Left hindlimb (tissue), 1 donor: ENCODE data around the gene ARMC9.
"Not testable (repeated sequence)": the region's sequence is repeated elsewhere in the genome, so short reads cannot be mapped to it uniquely, and the experiment has no call there.

Source experiments
- DNase-seq: peaks from one replicate; pipeline ENCODE4 v3.0.0-alpha.2; 2018

ARMC9 gene

GRCh38 chr2:231387904-231388724 lies 189.7 kb downstream of the ARMC9 start:
- DNase-seq, result peak; percentile 85

DNA sequence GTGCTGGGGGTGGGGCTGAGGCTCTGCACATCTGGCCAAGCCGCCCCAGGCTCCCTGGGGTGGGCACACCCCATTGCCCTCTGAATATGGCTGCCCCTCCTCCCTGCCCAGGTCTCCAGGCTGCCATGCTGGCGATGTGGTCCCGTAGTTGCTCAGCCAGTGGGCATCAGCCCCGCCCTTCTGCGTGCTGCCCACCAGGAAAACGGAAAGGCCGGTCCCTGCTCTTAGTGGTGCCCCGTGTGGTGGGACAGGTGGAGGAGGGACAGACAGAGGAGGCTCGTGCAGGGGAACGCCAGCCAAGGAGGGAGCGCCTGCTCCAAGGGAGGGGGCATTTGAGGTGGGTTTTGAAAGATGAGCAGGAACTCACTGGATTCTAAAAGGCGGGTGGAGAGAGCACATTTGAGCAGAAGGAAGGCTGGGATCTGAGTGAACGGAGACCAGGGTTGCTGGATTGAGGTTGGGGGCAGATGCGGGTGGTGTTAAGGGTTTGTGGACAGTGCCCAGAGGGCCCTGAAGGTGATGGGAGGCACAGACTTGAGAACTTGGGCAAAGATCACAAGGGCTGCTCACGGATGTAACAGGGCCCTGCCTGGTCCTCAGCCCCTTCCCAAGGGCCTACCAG lies 190.4 kb downstream of the ARMC9 start:
- DNase-seq, result no peak

DNA sequence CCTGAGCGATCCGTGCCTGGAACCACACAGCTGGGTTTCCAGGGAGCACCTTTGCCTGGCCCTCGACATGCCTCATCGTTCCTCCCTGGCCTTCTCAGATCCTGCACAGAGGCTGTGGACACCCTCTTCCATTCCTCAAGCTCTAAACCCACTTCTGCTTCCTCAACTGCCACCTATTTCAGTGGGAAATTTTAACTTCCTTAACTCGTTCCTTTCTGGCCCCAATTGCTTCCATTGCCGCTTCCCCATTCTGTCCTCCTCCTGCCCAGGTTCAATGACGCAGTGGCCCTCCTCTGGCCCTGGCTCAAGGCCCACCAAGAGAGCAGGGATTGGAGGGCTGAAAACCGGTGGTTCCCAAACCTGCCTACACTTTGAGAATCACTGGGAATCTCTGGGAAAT lies 192.2 kb downstream of the ARMC9 start:
- DNase-seq, result no peak

- DNase-seq, result no peak
Measured at GRCh38 chr2:231391981-231392380, 193.6 kb downstream of the ARMC9 start.

DNA sequence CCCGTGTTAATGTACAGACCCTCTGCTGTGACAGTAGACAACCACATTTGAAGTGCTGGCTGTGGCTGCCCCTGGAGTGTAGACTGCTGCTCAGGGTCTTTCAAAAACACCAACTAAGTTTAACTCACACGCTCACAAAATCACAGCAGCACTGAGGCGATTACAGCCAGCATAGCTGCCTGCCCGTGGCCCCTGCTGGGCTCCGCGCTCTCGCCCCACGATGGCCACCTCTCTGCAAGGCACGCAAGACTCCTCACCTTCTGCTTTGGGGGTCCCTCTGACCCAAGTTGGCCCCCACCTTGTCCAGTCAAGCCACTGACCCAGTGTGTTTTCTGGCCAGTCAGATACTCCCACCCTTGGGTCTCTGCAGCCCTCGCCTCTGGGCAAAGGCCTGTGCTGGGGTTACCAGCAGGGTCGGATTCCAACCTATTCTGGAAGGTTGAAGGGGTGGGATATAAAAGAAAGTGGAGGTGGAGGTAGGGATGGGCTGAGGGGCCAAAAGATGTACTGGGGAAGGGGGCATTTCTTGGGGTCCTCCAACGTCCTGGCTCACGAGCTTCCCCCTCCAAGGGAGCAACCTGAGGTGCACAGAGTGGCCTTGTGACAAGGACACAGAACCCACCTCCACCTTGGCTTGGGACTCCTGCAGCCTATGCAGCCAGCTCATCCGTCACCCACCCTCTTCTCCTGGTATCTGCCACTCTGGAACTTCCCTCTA lies 194.2 kb downstream of the ARMC9 start:
- peak; percentile 25 for DNase-seq

DNA sequence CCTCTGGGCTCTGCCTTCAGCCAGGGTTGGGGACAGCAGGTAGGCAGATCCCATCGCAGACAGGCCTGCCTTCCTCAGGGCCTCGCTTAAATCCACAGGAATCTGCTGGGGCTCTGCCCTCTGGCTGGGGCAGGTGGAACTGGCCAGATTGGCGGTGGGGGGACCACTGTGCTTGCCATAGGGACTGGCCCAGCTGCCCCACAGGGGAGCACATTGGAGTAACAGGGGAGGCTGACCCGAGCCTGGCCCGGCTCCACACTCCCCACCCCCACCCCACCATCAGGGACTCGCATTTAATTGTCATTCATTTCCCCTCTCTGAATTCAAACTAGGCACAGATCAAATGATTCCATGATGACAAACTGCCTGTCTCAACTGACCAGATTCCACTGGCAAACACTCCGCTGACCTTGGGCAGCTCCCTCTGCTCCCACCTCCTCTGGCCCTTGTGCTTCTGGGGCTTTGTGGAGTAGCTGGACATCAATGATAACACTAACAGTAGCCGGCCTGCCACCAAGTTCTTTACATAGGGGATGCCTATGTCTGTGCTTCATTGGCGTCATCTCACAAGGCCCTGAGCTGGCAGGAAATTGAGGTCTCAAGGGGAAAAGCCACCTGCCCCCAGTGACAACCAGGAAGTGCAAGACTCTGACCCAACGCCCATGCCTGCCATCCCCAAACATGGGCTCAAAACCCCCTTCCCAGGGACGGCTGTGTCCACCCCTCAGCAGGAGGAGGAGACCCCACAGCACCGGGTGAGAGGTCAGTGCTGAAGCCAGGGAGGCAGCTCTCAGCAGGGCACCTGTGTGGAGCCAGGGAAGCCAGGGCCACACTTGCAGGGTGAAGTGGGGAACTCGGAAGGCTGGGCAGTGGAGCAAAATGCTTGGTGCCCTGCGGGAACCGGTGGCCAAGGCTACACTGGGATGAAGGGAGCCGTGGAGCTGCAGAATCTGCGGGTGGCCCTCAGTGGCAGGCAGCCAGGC lies 195.0 kb downstream of the ARMC9 start:
- DNase-seq, result peak; percentile 23

GRCh38 chr2:231394211-231395141 lies 196.0 kb downstream of the ARMC9 start:
- peak; percentile 37 for DNase-seq

- DNase-seq, result peak; percentile 51
Measured at GRCh38 chr2:231395188-231396057, 197.0 kb downstream of the ARMC9 start, which contains the start of gene B3GNT7. Gene B3GNT7 (plus strand): TSS chr2:231395710. CDS start chr2:231395804, 94 bp downstream.

GRCh38 chr2:231396058-231396821 lies 197.8 kb downstream of the ARMC9 start:
- DNase-seq, result peak; percentile 35

GRCh38 chr2:231397011-231397927 lies 198.8 kb downstream of the ARMC9 start:
- peak; percentile 26 for DNase-seq

DNA sequence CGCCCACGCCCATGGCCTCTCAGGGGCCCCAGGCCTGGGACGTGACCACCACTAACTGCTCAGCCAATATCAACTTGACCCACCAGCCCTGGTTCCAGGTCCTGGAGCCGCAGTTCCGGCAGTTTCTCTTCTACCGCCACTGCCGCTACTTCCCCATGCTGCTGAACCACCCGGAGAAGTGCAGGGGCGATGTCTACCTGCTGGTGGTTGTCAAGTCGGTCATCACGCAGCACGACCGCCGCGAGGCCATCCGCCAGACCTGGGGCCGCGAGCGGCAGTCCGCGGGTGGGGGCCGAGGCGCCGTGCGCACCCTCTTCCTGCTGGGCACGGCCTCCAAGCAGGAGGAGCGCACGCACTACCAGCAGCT lies 199.5 kb downstream of the ARMC9 start:
- no peak for DNase-seq

GRCh38 chr2:231398585-231398984 lies 200.2 kb downstream of the ARMC9 start:
- no peak for DNase-seq

- DNase-seq, result no peak
Measured at GRCh38 chr2:231399046-231399852, 200.8 kb downstream of the ARMC9 start.

- no peak for DNase-seq
Measured at GRCh38 chr2:231399853-231400680, 201.6 kb downstream of the ARMC9 start.

GRCh38 chr2:231400681-231401080 lies 202.2 kb downstream of the ARMC9 start:
- DNase-seq, result not testable (repeated sequence)

DNA sequence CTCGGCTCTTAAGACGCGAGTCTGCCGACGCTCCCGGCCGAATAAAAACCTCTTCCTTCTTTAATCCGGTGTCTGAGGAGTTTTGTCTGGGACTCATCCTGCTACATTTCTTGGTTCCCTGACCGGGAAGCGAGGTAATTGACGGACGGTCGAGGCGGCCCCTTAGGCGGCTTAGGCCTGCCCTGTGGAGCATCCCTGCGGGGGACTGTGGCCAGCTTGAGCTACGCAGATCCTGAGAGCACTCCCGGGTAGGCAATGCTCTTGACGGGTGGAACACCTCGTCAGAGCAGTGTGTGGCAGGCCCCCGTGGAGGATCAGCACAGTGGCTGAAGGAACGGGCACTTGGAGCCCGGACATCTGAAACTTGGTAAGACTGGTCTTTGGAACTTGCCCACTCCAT lies 202.7 kb downstream of the ARMC9 start:
- not testable (repeated sequence) for DNase-seq
